GM12801 (cell line): Measurements from ENCODE around the gene ANP32E.

Experiments
- TF ChIP-seq, protein P1 (sequence below): IDR thresholded peaks from one replicate; pipeline ENCODE4 v1.5.1; 2011; ENCODE audit warnings: control low read depth; ENCODE audit not compliant: insufficient read length; ENCODE audit errors: extremely low read depth

Gene ANP32E

GRCh38 chr1:150212070-150212469, 23.8 kb downstream of the ANP32E start:
- TF ChIP-seq, protein P1, sequence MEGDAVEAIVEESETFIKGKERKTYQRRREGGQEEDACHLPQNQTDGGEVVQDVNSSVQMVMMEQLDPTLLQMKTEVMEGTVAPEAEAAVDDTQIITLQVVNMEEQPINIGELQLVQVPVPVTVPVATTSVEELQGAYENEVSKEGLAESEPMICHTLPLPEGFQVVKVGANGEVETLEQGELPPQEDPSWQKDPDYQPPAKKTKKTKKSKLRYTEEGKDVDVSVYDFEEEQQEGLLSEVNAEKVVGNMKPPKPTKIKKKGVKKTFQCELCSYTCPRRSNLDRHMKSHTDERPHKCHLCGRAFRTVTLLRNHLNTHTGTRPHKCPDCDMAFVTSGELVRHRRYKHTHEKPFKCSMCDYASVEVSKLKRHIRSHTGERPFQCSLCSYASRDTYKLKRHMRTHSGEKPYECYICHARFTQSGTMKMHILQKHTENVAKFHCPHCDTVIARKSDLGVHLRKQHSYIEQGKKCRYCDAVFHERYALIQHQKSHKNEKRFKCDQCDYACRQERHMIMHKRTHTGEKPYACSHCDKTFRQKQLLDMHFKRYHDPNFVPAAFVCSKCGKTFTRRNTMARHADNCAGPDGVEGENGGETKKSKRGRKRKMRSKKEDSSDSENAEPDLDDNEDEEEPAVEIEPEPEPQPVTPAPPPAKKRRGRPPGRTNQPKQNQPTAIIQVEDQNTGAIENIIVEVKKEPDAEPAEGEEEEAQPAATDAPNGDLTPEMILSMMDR, result no peak

- TF ChIP-seq, protein P1, result no peak
Observed at GRCh38 chr1:150210706-150211105, 25.2 kb downstream of the ANP32E start.

DNA sequence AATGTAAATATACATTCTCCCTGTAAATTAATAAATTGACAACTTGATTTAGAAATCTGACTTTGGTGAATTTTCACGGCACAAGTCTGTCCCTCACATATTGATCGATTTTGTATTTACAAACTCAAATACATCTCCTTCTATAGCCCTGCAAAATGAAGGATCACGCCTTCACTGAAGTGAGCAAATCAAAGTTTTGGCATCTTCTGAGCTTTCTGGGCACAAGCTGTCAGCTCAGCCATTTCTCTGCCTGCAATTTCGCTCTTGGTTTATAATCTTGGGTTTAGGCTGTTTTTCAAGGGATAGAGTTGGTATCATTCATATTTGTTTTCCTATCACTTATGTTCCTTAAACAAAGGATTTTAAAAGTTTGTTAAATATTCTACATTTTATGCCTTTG, 25.8 kb downstream of the ANP32E start:
- TF ChIP-seq, protein P1, result no peak

DNA sequence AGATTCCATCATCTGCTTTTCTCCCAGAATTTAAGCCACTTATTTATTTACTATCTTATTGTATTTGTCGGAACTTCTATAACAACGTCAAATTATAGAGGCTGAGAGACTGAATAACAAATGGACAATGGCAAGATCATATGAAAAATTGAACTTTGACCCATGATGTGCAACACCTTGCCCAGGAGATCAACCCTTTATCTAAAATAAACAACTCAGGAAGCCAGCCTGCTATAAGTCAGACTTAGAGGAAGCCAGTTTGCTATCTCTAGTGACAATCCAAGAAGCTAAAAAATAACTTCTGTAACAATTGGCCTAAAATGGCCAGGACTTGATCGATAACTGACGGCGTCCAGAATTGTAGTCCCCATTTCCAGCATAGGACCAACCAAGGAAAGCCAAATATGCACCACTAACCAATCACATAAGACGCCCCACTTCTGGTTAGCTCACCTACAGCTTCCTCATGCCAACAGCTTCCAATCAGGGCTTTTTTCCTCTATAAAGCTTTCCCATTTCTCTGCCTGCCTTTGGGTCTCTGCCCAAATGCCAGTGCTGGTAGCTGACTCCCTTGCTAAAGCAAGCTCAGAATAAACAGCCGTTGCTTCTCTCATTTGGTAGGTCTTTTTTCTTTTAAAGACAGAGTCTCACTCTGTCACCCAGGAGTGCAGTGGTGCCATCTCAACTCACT, 28.5 kb downstream of the ANP32E start:
- TF ChIP-seq, protein P1, result no peak

DNA sequence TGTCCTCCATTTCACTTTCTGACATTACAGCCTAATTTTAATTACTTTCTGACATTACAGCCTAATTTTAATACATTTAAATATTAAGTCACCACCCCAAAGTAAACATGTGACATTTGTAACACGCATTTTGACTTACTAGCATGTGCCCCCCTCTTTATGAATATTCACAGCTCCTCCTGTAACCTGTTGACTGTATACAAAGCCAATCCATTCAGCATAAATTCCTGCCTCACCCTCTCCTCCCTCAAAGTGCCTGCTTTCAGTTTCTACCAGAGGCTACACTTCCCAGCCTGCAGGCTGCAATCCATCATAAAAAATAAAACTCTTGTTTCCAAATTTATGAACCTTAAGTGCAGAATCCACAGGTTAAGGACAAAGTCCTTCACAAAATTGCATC, 39.5 kb downstream of the ANP32E start:
- TF ChIP-seq, protein P1, result no peak

- TF ChIP-seq, protein P1, result no peak
Observed at GRCh38 chr1:150194381-150195031, 41.4 kb downstream of the ANP32E start.

DNA sequence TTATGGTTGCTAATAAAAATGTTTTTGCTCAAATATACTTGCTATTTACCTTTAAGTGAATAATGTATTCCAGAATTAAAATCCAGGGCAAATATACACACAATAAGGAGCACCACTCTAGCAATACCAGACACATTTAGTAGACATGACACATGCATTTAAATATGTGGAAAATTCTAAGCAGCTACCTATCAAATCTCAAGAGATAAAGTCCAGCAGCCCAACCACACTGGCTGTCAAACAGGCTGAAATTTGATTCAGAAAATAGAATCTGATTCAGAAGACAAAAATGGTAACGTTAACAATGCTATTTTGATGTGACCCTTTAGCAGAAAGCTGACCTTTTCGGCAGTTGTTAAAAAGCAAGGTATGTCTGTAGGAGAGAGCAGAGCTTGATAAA, 43.9 kb downstream of the ANP32E start:
- TF ChIP-seq, protein P1, result no peak
